Astrocyte of the spinal cord (primary cell): ENCODE results near the gene BPI.

Source experiments
- DNase-seq: peaks from one replicate; pipeline ENCODE4 v3.0.0; 2011; ENCODE audit warnings: low read depth, low spot score
- H3K4me3 ChIP-seq: 2 replicates; pipeline ENCODE4 v1.5.1; 2011; ENCODE audit warnings: low read depth, mild to moderate bottlenecking, low read length, moderate library complexity
- in situ Hi-C: cut with HindIII; loops from 2 replicates; pipeline ENCODE4 v1.10.0; 2017; ENCODE audit warnings: low sequenced_read_pairs
- TF ChIP-seq, protein P1 (sequence below): IDR thresholded peaks from 2 replicates; pipeline ENCODE4 v1.5.1; 2012; ENCODE audit warnings: low read depth, mild to moderate bottlenecking, low read length, inconsistent platforms

The BPI gene

DNA sequence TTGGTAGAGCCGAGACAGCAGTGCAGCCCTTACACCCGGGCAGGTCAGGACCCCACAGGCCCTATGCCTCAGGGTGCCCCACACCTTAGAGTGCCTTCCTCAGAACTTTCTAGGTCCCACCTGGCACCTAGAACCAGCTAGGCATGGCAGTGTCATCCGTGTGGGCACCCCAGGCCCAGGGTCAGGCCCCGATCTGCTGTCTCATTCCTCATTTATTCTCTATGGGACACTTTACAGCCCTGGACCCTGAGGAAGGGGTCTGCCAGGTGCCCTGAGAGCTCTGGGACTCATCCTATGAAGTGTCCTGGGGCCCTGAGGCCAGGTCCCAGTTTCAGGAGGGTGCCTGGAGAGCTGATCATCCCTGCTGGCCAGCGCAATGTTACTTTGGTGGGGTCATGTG, 8.1 kb upstream of the BPI start:
- H3K4me3 ChIP-seq = no peak overlapping the region
- TF ChIP-seq, protein P1, sequence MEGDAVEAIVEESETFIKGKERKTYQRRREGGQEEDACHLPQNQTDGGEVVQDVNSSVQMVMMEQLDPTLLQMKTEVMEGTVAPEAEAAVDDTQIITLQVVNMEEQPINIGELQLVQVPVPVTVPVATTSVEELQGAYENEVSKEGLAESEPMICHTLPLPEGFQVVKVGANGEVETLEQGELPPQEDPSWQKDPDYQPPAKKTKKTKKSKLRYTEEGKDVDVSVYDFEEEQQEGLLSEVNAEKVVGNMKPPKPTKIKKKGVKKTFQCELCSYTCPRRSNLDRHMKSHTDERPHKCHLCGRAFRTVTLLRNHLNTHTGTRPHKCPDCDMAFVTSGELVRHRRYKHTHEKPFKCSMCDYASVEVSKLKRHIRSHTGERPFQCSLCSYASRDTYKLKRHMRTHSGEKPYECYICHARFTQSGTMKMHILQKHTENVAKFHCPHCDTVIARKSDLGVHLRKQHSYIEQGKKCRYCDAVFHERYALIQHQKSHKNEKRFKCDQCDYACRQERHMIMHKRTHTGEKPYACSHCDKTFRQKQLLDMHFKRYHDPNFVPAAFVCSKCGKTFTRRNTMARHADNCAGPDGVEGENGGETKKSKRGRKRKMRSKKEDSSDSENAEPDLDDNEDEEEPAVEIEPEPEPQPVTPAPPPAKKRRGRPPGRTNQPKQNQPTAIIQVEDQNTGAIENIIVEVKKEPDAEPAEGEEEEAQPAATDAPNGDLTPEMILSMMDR = no peak
- DNase-seq = no peak
- in situ Hi-C loops = no loop called here

DNA sequence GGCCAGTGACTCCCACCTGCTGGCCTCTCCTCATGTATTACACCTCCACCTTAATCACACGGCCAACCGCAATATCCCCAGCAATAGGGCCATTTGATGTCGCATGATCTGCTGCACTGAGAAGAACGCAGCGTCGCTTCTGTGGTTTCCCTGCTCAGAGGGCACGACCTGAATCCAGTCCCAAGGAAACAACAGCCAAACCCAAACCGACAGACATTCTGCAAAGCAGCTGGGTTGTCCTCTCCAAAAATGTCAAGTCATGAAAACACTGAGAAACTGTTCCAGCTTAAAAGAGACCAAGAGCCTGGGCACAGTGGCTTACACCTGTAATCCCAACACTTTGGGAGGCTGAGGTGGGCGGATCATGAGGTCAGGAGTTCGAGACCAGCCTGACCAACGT, 7.5 kb upstream of the BPI start:
- TF ChIP-seq, protein P1 = no peak
- H3K4me3 ChIP-seq = no peak overlapping the region
- in situ Hi-C loops = no loop called here
- no peak for DNase-seq

DNA sequence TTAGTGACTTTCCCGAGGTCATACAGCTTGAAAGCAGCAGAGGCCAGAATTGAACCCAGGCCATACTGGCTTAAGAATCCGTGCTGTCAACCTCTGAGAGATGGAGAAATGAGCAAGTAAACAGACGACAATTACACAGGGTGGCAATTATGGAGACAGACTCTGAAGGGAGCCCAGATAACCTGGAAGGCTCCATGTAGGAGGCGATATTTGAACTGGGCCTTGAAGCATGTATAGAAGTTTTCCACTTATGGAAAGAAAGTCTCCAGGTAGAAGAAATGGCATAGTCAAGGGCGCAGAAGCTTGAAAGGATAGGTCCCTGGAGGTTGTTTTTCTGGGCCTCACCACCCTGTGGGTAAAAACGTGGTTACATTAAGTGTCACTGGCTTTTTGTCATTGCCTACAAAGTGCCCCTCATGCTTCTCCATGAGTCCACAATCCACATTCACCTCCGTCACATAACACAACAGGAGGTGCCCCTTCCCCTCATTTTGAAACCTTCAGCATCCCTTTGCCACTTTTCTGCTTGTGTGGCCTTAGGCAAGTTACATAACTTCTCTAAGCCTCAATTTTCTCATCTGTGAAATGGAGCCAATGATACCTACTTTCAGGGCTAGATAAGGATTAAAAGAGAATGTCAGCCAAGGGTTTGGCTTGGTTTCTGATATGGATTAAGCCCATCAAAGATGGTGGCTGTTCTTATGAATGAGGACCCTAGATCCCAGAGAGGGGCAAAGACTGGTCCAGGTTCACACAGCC, 5.9 kb upstream of the BPI start:
- in situ Hi-C loops = no loop called here
- DNase-seq = no peak
- TF ChIP-seq, protein P1 = no peak
- H3K4me3 ChIP-seq = no peak overlapping the region

DNA sequence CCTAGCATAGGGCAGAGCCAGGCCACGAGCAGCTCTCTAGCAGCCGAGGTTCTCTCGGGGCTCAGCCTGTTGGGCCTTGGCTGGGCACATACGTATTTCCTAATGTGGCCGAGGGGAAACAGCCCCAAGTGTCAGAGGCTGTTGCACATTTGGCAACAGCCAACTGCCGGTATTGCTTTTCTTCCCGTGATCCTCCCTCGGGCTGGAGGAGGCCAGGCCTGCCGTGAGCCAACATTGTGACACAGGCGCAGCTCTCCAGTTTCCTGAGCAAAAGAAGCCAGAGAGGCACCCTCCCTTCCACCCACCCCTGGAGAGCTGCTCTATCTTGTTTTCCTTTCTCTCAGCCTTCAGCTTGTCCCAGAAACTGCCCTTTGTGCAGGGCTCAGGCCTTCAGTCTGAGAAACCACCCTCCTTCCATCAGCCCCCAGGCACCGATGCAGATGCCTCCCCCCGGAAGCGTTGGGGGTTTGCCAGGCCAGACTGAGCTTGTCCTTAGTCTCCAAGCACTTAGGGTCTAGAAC, 5.1 kb upstream of the BPI start:
- in situ Hi-C loops = no loop called here
- TF ChIP-seq, protein P1 = no peak
- no peak overlapping the region for H3K4me3 ChIP-seq
- DNase-seq = peak; percentile 46

DNA sequence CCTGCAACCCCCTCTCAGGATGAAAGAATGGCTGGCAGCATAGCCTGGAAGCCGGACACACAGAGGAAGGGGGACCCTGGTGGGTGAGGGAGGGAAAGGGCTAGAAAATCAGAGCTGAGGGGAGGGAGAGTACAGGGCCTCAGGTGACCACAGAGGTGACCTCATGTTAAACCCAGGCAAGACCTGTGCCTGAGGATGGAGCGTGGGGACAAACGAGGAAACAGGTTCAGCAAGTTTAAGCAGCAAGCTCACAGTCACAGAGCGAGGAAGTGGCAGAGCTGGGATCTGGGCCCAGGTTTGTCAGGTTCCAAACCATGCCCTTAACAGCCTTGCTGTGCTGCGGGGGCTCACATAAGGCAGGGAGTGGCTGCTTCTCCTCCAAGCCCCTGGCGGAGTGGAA, 4.0 kb upstream of the BPI start:
- no peak for DNase-seq
- no peak overlapping the region for H3K4me3 ChIP-seq
- TF ChIP-seq, protein P1 = no peak
- in situ Hi-C loops = no loop called here

DNA sequence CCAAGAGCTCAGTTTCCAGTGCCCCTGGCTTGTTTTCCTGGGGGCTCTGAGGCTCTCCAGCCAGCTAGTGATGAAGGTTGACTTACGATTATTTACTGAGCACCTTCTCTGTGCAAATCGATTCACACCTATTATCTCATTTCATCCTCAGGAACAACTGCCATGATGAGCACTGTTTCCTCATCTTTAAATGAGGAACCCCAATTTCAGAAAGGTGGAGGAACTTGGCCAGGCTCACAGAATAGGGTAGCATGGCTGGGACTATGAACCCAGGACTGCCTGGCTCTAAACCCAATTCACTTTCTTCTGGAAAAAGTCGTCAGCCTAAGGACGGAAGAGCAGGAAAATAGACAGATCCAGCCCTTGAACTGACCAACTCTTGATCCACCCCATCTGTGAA, 3.5 kb upstream of the BPI start:
- no peak for DNase-seq
- TF ChIP-seq, protein P1 = no peak
- in situ Hi-C loops = no loop called here
- H3K4me3 ChIP-seq = no peak overlapping the region

DNA sequence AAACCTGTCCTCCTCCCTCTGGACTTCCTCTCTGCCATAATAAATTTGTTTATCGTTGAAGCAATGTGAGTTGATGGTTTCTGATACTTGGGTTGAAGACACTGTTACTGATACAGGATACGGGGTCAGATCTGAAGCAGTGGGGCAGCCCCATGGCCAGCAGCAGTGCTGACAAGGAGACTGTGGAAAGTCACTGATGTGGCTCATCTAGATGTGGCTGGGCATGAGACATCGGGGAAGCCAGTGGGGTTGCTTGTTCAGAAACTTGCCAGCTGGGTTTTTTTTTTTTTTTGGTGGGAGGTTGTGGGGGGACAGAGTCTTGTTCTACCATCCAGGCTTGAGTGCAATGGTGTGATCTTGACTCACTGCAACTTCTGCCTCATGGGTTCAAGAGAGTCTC, 2.6 kb upstream of the BPI start:
- in situ Hi-C loops = no loop called here
- H3K4me3 ChIP-seq = no peak overlapping the region
- no peak for DNase-seq
- TF ChIP-seq, protein P1 = no peak
